Bronchial epithelial cell (primary cell): Measurements from ENCODE around the gene AKR1B1. TPM values are rescaled to one million over a fixed set of nuclear protein-coding genes. Genes with fewer than 3 reads are reported as not detected.
A peak's percentile ranks its signal among the peaks of the same experiment; 100 is the strongest.

ENCODE experiments used
- DNase-seq: peaks from one replicate; pipeline ENCODE4 v3.0.0-alpha.2; 2010; ENCODE audit warnings: low read depth
- FAIRE-seq: peaks from 2 replicates; lab custom pipeline; 2011; peaks lifted over from hg19 to GRCh38; lab: Jason Lieb, UNC
- H3K27me3 ChIP-seq: 2 replicates; pipeline ENCODE4 v1.5.1; 2011; ENCODE audit warnings: low read length; ENCODE audit not compliant: control insufficient read depth, insufficient read depth
- H3K36me3 ChIP-seq: 2 replicates; pipeline ENCODE4 v1.5.1; 2011; ENCODE audit warnings: low read length; ENCODE audit not compliant: control insufficient read depth, insufficient read depth
- H3K4me3 ChIP-seq: 2 replicates; pipeline ENCODE4 v1.5.1; 2011; ENCODE audit warnings: mild to moderate bottlenecking, low read depth, low read length, control low read depth
- total RNA-seq: library from RNA; depleted of rRNA; stranded (reverse); fragments of >200 nt; gene quantifications from 2 replicates; pipeline ENCODE4 v1.2.1, GENCODE V29; 2014
- TF ChIP-seq, protein P1 (sequence below): IDR thresholded peaks from 2 replicates; pipeline ENCODE4 v1.5.1; 2011; ENCODE audit warnings: mild to moderate bottlenecking, moderate library complexity, low read length, control low read depth, inconsistent platforms; ENCODE audit not compliant: insufficient read depth, severe bottlenecking

Gene AKR1B1
- total RNA-seq, result 77.1 and 102 TPM in 2 replicates

DNA sequence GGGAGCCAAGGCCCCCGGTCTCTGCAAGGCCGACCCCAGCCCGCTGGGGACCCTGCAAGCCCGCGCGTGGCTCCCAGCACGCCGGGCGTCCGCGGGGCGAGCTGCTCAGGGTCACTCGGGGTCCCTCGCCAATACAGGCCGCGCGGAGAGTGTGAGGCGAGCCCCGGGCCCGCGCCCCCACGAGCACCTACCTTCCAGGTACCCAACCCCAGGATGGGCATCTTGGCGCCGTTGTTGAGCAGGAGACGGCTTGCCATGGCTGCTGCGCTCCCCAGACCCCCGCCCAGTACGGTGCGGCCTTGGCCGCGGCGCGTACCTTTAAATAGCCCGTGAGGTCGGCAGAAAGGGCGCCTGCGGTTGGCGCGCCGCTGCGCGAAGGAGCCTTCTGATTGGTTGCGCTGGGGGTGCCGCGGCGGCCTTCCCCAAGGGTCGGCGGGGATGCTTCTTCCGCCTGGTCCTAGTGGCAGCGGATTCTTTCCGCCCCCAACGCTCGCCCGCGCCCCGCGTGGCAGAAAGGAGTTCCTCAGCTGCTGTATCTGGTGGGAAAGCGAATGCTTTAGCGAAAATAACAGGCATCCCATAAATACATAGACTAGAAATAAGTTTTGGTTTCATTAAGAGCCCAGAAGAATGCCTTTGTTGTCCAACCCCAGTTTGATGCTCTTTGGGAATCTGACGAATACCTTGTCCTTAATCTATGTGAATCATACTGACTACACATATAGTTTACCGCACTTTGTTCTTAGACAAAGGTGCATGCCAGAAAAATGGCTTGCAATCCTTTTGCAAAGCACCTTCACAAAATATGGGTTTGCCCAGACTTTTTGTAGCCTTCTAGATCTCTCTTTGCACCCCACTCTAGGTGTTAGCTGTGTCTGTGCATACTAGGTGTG lies at the start of gene AKR1B1:
AKR1B1 (minus strand) TSS at position 295 of the 893 bp plus-strand sequence; CDS start at position 257, 38 bp downstream.
- peak; percentile 63 for DNase-seq
- Histone ChIP-seq H3K27me3 (no peaks in the 10 kb centered on the region), H3K4me3 (peak within 1 kb of the TSS; percentile 72), H3K36me3 (no peaks in the 10 kb centered on the region)
- TF ChIP-seq, protein P1, sequence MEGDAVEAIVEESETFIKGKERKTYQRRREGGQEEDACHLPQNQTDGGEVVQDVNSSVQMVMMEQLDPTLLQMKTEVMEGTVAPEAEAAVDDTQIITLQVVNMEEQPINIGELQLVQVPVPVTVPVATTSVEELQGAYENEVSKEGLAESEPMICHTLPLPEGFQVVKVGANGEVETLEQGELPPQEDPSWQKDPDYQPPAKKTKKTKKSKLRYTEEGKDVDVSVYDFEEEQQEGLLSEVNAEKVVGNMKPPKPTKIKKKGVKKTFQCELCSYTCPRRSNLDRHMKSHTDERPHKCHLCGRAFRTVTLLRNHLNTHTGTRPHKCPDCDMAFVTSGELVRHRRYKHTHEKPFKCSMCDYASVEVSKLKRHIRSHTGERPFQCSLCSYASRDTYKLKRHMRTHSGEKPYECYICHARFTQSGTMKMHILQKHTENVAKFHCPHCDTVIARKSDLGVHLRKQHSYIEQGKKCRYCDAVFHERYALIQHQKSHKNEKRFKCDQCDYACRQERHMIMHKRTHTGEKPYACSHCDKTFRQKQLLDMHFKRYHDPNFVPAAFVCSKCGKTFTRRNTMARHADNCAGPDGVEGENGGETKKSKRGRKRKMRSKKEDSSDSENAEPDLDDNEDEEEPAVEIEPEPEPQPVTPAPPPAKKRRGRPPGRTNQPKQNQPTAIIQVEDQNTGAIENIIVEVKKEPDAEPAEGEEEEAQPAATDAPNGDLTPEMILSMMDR, result no peak
- no peak for FAIRE-seq

DNA sequence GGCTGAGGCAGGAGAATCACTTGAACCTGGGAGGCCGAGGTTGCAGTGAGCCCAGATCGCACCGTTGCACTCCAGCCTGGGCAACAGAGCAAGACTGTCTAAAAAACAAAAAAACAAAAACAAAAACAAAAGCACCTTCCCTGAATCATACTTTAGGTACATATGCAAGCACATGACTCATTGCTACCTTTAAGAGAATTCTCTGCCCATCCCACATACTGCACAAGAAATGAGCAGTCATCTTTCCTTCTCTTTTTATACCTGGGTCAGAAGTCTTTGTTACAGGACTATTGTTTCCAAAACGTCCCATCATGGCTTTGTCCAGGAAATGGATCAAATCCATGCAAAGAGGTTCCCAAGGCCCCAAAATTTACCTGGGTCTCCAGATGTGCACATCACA lies 47.0 kb upstream of the AKR1B1 start:
- H3K27me3 ChIP-seq, result no peaks in the 10 kb centered on the region
- H3K4me3 ChIP-seq, result no peak overlapping the region
- TF ChIP-seq, protein P1, result no peak
- no peak for FAIRE-seq
- no peaks in the 10 kb centered on the region for H3K36me3 ChIP-seq
- peak; percentile 86 for DNase-seq

DNA sequence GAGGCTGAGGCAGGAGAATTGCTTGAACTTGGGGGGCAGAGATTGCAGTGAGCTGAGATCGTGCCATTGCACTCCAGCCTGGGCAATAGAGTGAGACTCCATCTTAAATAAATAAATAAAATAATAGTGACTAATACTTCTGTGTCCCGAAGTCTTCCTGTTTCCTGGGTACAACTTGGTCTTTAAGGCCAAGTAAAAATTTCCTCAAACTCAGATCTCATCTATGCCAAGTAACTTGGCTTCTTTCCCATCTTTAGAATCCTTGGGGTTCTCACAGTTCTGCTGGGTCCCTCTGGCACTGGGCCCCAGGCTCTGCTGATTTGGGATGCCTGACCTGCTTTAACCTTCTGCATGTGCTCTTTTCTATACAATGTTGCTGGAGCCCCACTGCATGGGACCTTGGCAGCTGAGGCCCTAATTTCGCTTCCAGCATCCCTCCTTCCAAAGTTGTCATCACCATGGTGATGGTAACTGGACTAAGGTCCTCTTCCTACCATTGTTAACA lies 45.8 kb upstream of the AKR1B1 start:
- Histone ChIP-seq H3K4me3 (no peak overlapping the region), H3K36me3 (no peaks in the 10 kb centered on the region), H3K27me3 (no peaks in the 10 kb centered on the region)
- no peak for FAIRE-seq
- DNase-seq, result peak; percentile 34
- TF ChIP-seq, protein P1, result no peak

DNA sequence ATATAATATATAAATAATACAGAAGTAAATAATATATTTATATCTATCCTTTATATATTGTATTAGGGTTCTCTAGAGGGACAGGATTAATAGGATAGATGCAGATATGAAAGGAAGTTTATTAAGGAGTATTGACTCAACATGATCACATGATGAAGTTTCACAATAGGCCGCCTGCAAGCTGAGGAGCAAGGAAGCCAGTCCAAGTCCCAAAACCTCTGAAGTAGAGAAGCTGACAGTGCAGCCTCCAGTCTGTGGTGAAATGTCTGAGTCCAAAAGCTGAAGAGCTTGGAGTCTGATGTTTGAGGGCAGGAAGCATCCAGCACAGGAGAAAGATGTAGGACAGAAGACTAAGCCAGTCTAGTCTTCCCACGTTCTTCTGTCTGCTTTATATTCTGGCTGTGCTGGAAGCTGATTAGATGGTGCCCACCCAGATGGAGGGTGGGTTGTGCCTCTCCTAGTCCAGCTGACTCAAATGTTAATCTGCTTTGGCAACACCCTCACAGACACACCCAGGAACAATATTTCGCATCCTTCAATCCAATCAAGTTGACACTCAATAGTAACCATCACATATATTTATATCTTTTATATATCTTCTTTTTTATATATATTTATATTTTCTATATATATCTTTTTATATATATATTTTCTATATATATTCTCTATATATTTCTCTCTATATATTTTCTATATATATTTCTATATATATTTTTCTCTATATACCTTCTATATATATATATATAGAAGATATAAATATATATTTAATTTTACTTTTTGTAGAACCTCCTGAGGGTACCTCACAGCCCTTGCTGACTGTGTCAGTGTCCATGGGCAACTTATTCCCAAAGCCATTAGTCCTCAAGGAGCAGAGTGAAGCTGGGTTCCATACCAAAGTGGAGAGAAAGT lies 43.8 kb upstream of the AKR1B1 start:
- FAIRE-seq, result no peak

DNA sequence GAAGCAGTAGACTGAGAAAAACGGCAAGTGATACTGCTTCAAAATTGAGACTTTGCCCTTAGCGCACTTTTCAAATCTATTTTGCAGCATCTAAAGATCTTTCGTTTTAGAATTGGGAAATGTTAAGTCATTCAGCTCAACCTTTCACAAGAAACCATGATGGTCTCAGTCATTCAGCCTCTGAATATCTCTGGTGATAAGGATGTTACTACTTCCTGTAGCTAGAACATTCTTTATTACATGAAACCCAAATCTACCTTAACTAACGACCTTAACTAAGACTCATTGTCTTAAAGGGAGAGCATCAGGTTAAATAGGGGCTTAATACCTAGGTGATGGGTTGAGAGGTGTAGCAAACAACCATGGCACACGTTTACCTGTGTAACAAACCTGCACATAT lies 42.1 kb upstream of the AKR1B1 start:
- TF ChIP-seq, protein P1, result no peak
- H3K4me3 ChIP-seq, result no peak overlapping the region
- no peaks in the 10 kb centered on the region for H3K27me3 ChIP-seq
- DNase-seq (no peak), FAIRE-seq (peak; percentile 50)
- no peaks in the 10 kb centered on the region for H3K36me3 ChIP-seq

More for the DNA sequence above, 43.8 kb upstream of the AKR1B1 start:
- peak; percentile 73 for DNase-seq
- no peaks in the 10 kb centered on the region for H3K27me3 ChIP-seq
- TF ChIP-seq, protein P1, result no peak
- H3K36me3 ChIP-seq, result no peaks in the 10 kb centered on the region
- no peak overlapping the region for H3K4me3 ChIP-seq
